NCI-H2081 (cell line): ENCODE measurements around the gene STK32C.

Experiments used
- DNase-seq, 2 experiments: peaks; one replicate each; lab custom pipeline; 2025; lab: John Stamatoyannopoulos, UW

Gene STK32C

GRCh38 chr10:132212816-132213215 is 94.9 kb downstream of the STK32C start:
- DNase-seq: no peak

GRCh38 chr10:132211246-132211645 is 96.5 kb downstream of the STK32C start:
- no peak for DNase-seq

- DNase-seq: no peak
Observed at GRCh38 chr10:132210766-132211165, 97.0 kb downstream of the STK32C start.

- no peak for DNase-seq
Observed at GRCh38 chr10:132209978-132210530, 97.7 kb downstream of the STK32C start.

GRCh38 chr10:132209130-132209529 is 98.6 kb downstream of the STK32C start:
- DNase-seq: no peak

- DNase-seq: no peak
Observed at GRCh38 chr10:132208462-132209050, 99.2 kb downstream of the STK32C start.

GRCh38 chr10:132207536-132208461 is 100.0 kb downstream of the STK32C start:
- no peak for DNase-seq

GRCh38 chr10:132206806-132207535 is 100.8 kb downstream of the STK32C start:
- DNase-seq: no peak

GRCh38 chr10:132206377-132206745 is 101.4 kb downstream of the STK32C start:
- no peak for DNase-seq

- DNase-seq: no peak
Observed at GRCh38 chr10:132205650-132206376, 101.9 kb downstream of the STK32C start.

GRCh38 chr10:132204781-132205473 is 102.8 kb downstream of the STK32C start:
- DNase-seq: no peak

- no peak for DNase-seq
Observed at GRCh38 chr10:132204078-132204780, 103.5 kb downstream of the STK32C start.

GRCh38 chr10:132203256-132204077 is 104.3 kb downstream of the STK32C start:
- DNase-seq: no peak

- DNase-seq: no peak
Observed at GRCh38 chr10:132202070-132202970, 105.4 kb downstream of the STK32C start.

- DNase-seq: no peak
Observed at GRCh38 chr10:132201111-132201969, 106.4 kb downstream of the STK32C start.

GRCh38 chr10:132200344-132201110 is 107.2 kb downstream of the STK32C start:
- no peak for DNase-seq

GRCh38 chr10:132199854-132200311 is 107.9 kb downstream of the STK32C start:
- no peak for DNase-seq
